Embryonic facial prominence (tissue), 1 donor: ENCODE data around the gene ZSCAN20.
A peak's percentile ranks its signal among the peaks of the same experiment; 100 is the strongest.

Experiments used
- DNase-seq: peaks from one replicate; pipeline ENCODE4 v3.0.0-alpha.2; 2016; ENCODE audit errors: extremely low spot score

ZSCAN20 gene

GRCh38 chr1:33472269-33472980, at the start of gene ZSCAN20:
Gene ZSCAN20, plus strand, starts transcription at chr1:33472645. Its CDS starts 6,644 bp downstream, at chr1:33479289.
- peak; percentile 97 for DNase-seq

DNA sequence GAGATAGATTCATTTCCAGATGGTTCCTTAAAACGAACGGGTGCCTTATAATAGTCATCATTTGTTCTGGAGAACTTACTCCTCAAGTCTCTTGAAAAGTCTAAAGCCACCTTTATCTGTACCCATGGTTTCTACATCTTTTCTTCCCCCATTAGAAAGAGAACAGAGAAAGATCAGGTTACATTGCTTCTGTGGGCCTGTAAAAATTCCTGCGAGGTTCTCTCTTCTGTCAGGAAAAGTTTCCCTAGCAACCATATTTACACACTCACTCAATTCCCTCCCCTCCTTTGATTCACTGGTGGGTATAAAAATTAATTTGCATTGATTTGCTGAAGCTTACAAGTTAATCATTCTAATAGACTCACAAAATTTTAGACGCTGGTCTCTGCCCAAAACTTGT, 48.2 kb upstream of the ZSCAN20 start:
- no peak for DNase-seq

DNA sequence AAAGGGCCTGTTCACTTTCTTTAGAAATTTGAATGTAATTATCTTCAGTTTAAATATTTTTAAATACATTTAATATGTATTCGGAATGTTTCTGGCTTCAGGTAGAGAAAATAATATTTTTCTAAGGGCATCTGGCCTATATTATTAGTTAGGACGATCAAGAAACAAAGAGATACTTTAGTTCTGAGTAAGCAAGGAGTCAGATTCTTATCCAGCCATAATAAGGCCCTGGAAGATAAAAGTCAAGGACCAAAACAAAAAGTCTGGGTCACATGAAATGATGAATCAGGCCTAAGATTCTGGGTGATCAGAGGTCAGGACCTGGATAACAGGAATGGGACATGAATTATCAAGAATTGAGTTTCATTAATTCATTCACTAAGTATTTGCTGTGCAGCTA, 47.8 kb upstream of the ZSCAN20 start:
- DNase-seq: no peak

DNA sequence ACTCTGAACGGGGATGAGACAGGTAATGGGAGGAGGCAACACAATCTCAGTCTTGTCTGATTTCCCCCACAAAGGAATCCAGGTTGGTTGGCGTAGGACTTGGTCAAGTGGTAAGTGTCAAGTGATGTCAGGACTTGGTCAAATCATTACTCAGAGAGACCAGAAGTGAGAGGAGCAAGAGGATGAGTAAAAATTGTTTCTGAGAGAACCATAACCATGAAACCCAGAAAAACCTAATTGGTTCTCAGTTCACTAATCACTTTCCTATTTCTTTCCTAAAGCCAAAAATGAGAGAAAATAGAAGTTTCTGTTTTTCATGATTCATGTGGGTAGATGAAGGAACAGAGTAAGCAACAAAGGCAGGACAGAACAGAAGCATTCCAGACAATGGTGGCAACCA, 46.5 kb upstream of the ZSCAN20 start:
- DNase-seq: no peak

DNA sequence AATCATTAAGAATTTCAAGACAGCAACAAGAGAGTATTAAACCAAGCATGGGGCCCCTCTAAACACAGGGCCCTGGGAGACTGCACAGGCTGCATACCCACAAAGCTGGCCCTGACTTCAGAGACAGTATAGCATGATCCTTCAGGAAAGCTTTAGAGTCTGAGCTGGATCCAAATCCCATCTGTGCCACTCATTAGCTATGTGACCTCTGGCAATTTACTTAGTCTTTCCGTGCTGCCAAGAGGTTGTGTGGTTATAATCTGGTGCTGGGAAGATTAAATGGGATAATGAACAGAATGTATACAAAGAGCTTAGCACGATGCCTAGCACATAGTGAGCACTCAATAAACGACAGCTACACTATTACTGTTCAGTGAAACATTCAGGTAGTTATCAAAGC, 45.5 kb upstream of the ZSCAN20 start:
- no peak for DNase-seq

DNA sequence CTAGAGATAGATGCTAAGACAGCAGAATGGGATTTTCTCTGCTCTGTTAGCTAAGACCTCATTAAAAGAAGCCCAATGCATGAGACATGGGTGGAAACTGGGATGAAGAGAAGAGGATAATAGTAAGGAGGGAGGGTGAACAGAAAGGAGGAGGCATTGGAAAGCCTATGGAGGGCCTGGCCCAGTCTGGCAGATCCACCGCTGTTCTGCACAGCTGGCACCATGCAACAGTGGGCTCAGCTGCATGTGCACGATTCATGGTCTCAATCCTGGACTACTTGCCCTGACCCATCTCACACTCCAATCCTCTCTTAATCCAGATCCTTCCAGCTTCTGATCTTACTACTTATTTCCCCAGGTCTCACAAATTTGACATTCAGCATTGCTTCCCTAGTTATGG, 43.8 kb upstream of the ZSCAN20 start:
- DNase-seq: no peak

DNA sequence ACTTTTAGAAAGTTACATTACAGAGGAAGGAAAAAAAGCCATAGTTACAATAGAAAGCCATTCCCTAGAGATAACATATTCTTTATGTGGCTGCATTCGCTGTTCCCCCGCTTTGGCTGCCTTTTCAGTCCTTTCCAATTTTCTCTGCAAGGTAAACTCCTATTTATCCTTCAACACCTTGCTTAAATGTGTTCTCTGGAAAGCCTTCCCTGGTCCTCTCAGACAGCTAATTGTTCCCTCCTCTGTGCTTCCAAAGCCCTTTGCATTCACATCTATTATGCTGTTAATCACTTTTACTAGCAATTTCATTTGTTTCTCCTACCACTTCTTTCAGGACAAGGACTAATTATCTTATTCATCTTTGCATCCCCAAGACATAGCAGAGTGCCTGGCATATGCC, 43.1 kb upstream of the ZSCAN20 start:
- no peak for DNase-seq

GRCh38 chr1:33429856-33430691, 42.4 kb upstream of the ZSCAN20 start:
- DNase-seq: no peak

GRCh38 chr1:33430692-33431593, 41.5 kb upstream of the ZSCAN20 start, which contains the start of gene PHC2:
Gene PHC2, minus strand, starts transcription at chr1:33431095. Its CDS starts 55,556 bp downstream, at chr1:33375539.
- DNase-seq: peak; percentile 89

- DNase-seq: no peak
Observed at GRCh38 chr1:33433509-33434362, 38.7 kb upstream of the ZSCAN20 start.

GRCh38 chr1:33434363-33434750, 38.1 kb upstream of the ZSCAN20 start:
- DNase-seq: no peak

DNA sequence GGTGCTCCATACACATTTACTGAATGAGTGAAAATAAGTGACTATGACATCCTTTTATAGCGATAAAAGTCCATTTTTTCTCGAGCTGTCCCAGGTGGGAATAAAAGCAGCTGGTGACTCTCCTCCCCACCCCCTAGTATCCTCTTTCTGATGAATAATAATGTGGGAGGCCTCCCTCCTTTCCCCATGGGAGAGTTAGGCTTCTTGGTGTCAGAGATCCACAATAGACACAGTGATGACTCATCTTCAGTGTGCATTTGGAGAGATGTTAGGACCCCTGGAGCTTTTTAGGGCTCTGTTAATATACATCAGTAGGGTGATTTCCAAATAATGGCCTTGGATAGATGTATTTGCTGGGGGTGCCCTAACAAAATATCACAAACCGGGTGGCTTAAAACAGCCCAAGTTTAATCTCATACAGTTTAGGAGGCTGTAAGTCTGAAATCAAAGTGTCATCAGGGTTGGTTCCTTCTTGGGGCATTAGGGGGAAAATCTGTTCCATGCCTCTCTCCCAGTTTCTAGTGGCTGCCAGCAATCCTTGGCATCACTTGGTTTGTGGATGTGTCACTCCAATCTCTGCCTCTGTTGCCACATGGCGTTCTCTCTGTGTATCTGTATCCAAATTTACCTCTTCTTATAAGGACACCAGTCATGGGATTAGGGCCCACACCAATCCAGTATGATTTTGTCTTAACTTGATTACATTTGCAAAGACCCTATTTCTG, 37.2 kb upstream of the ZSCAN20 start:
- DNase-seq: no peak

- DNase-seq: no peak
Observed at GRCh38 chr1:33436557-33437285, 35.7 kb upstream of the ZSCAN20 start.

DNA sequence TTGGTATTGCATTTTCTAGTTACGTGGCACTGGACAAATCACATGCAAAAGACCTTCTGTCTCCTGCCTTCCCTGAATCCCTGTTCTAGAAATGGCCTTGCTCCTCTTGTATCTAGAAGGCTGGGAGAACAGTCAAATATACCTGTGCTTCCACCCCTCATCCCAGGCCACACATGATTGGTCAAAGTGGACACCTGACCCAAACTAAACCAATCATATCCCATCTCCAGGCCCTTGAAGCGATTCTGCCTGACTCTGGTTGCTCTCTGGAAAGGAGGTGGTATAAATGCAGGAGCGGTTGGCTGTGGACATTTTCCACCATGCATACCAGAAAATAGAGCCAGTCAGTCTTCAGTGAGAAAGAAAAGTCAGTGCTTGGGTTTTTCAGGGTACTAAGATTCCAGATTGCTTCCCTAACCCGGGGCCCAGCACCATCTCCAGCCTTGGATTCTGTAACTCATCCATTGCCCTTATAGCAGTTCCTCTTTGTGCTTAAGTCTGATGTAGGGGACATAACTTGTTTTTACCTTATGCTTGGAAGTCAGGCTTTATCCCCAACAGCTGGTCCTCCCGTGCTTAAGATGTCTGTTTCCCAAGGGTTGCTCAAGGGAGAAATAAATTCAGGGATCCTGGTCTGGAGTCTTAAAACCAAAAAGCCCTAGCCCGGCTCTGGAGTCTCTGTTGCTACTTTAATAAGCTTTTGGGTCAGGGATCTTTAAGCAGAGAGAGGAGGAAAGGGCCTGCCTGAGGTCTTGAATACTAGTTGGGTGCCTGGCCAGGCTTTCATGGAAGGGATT, 33.9 kb upstream of the ZSCAN20 start:
- DNase-seq: no peak

- DNase-seq: no peak
Observed at GRCh38 chr1:33439662-33440061, 32.8 kb upstream of the ZSCAN20 start.

GRCh38 chr1:33441088-33441745, 31.2 kb upstream of the ZSCAN20 start:
- DNase-seq: no peak

DNA sequence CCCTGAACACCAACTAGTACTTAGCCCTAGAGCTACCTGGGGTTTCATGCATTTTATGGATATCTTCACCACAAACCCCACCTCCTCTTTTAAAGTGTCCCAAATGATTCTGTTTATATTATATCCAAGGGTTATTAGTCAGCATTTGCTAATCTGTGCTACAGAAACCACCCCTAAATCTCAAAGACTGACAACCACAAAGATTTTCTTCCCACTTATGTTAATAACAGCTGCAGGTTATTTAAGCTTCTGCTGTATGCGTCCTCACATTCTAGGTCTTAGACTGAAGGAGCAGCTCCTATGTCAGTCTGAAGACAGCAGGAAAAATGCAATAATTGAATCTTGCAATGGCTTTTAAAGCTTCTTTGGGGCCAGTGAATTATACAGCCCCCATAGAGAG, 30.3 kb upstream of the ZSCAN20 start:
- DNase-seq: no peak

- no peak for DNase-seq
Observed at GRCh38 chr1:33443080-33443704, 29.3 kb upstream of the ZSCAN20 start.
